A673 (cell line): ENCODE measurements around the gene STAB2.

Experiments used
- EZH2 ChIP-seq: fragments of 200-600 bp; sonication (generic); IDR thresholded peaks from 2 replicates; pipeline ENCODE4 v1.6.1; 2017; ENCODE audit warnings: borderline replicate concordance, low read depth, mild to moderate bottlenecking, mixed read lengths, antibody characterized with exemption, low read length; ENCODE audit not compliant: poor library complexity, severe bottlenecking
- TF ChIP-seq, protein P1 (sequence below): fragments of 300-800, 200-600 bp; sonication (generic); conservative IDR thresholded peaks from 2 replicates; pipeline ENCODE4 v1.5.1; 2017; ENCODE audit warnings: low read depth, mild to moderate bottlenecking, antibody characterized with exemption, low read length, moderate library complexity, mixed read lengths

DNA sequence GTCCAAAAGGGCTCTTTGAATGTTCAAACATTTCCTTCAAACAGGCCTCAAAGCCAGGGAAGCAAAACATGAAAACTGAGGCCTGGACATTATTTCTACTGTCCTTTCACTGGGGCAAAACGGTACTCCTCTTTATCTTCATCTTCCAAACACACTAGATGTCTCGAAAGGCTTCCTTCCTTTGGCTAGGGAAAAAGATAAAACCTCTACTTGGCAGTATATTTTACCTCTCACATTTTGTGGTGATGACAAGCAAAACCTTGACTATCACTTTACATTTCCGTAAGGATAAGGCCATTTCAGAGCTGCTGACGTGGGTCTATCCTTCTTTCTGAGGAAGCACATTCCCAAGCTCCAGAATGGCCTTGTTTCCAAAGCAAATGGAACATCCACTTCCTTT, 9.9 kb downstream of the STAB2 start:
- TF ChIP-seq, protein P1, sequence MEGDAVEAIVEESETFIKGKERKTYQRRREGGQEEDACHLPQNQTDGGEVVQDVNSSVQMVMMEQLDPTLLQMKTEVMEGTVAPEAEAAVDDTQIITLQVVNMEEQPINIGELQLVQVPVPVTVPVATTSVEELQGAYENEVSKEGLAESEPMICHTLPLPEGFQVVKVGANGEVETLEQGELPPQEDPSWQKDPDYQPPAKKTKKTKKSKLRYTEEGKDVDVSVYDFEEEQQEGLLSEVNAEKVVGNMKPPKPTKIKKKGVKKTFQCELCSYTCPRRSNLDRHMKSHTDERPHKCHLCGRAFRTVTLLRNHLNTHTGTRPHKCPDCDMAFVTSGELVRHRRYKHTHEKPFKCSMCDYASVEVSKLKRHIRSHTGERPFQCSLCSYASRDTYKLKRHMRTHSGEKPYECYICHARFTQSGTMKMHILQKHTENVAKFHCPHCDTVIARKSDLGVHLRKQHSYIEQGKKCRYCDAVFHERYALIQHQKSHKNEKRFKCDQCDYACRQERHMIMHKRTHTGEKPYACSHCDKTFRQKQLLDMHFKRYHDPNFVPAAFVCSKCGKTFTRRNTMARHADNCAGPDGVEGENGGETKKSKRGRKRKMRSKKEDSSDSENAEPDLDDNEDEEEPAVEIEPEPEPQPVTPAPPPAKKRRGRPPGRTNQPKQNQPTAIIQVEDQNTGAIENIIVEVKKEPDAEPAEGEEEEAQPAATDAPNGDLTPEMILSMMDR = no peak
- no peak for TF ChIP-seq EZH2
